ENCODE results near the gene PLPPR1. TPM values are rescaled to one million over a fixed set of nuclear protein-coding genes. Genes with fewer than 3 reads are reported as not detected.

PLPPR1 gene
- total RNA-seq, 4 donors from 2014 or later: 0.54 TPM; not detected in 3

GRCh38 chr9:101005246-101005645 lies 23.3 kb upstream of the PLPPR1 start:
- TF ChIP-seq, protein P1, sequence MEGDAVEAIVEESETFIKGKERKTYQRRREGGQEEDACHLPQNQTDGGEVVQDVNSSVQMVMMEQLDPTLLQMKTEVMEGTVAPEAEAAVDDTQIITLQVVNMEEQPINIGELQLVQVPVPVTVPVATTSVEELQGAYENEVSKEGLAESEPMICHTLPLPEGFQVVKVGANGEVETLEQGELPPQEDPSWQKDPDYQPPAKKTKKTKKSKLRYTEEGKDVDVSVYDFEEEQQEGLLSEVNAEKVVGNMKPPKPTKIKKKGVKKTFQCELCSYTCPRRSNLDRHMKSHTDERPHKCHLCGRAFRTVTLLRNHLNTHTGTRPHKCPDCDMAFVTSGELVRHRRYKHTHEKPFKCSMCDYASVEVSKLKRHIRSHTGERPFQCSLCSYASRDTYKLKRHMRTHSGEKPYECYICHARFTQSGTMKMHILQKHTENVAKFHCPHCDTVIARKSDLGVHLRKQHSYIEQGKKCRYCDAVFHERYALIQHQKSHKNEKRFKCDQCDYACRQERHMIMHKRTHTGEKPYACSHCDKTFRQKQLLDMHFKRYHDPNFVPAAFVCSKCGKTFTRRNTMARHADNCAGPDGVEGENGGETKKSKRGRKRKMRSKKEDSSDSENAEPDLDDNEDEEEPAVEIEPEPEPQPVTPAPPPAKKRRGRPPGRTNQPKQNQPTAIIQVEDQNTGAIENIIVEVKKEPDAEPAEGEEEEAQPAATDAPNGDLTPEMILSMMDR (IDR thresholded peaks at IDR 0.05): no peak
- no peak for TF ChIP-seq POLR2A (IDR thresholded peaks at IDR 0.05)
- DNase-seq: no peak
- H3K27me3 ChIP-seq: no peaks in the 10 kb centered on the region
- no peaks in the 10 kb centered on the region for H3K9me3 ChIP-seq
- no peak overlapping the region for H3K4me3 ChIP-seq
- H3K27ac ChIP-seq: no peak overlapping the region
- H3K4me1 ChIP-seq: no peaks in the 10 kb centered on the region
- H3K36me3 ChIP-seq: no peaks in the 10 kb centered on the region

DNA sequence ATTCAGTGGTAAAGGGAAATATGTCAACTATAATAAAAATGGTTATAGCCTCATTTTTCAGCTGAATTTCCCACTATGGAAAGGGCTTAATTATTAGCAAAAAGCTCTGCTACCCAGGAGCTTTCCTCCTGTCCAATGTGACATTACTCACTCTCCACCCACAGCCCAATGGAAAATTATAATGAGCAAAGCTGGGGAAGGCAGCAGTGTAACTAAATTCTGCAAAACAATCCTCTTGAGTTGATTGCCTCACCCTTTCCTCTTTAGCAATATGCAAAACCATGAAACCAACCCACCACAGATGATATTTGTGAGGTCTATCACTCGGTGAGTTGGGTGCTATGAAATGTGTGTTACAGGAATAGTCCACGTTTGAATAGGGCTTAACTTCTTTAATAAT lies 14.0 kb upstream of the PLPPR1 start:
- Histone ChIP-seq H3K36me3 (no peaks in the 10 kb centered on the region), H3K27me3 (no peaks in the 10 kb centered on the region), H3K4me3 (no peak overlapping the region), H3K4me1 (no peaks in the 10 kb centered on the region), H3K27ac (no peak overlapping the region), H3K9me3 (no peaks in the 10 kb centered on the region)
- TF ChIP-seq, protein P1 (IDR thresholded peaks at IDR 0.05): no peak
- no peak for TF ChIP-seq POLR2A (IDR thresholded peaks at IDR 0.05)
- DNase-seq: no peak

DNA sequence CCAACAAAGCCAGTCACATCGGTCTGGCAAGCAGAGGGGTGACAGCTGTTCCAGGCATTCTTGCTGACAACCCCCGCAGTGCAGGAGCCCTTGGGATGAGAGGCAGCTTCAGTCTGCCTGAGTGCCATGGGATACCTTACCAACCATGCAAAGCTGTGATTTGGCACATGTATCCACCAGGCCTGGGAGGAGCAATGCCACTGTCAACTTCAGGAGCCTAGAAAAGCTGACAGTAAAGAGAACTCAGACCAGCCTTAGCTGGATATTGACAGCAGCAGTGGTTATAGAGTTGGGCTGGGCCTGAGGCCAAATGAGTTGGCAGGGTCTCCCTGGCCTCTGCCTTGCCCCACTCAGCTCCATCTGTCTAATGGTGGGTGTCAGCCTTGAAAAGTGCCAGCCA lies 10.1 kb upstream of the PLPPR1 start:
- Histone ChIP-seq H3K27me3 (no peaks in the 10 kb centered on the region), H3K9me3 (no peaks in the 10 kb centered on the region), H3K27ac (no peak overlapping the region), H3K4me1 (no peaks in the 10 kb centered on the region), H3K36me3 (no peaks in the 10 kb centered on the region), H3K4me3 (no peak overlapping the region)
- TF ChIP-seq POLR2A (IDR thresholded peaks at IDR 0.05): no peak
- TF ChIP-seq, protein P1 (IDR thresholded peaks at IDR 0.05): no peak
- no peak for DNase-seq

- no peaks in the 10 kb centered on the region for H3K36me3 ChIP-seq
- no peak overlapping the region for H3K4me3 ChIP-seq
- no peaks in the 10 kb centered on the region for H3K4me1 ChIP-seq
- no peak for DNase-seq
- H3K27ac ChIP-seq: no peak overlapping the region
- no peaks in the 10 kb centered on the region for H3K27me3 ChIP-seq
- no peaks in the 10 kb centered on the region for H3K9me3 ChIP-seq
- TF ChIP-seq, protein P1 (IDR thresholded peaks at IDR 0.05): no peak
- no peak for TF ChIP-seq POLR2A (IDR thresholded peaks at IDR 0.05)
Measured at GRCh38 chr9:101022704-101023103, 5.8 kb upstream of the PLPPR1 start.

- Histone ChIP-seq H3K27me3 (no peaks in the 10 kb centered on the region), H3K27ac (no peak overlapping the region), H3K4me1 (peaks cover 0 to 12% (median 0%) of the 10 kb centered on the region in 4 donors), H3K4me3 (no peak overlapping the region), H3K9me3 (no peaks in the 10 kb centered on the region), H3K36me3 (no peaks in the 10 kb centered on the region)
- no peak for TF ChIP-seq POLR2A (IDR thresholded peaks at IDR 0.05)
- TF ChIP-seq, protein P1 (IDR thresholded peaks at IDR 0.05): no peak
- no peak for DNase-seq
Measured at GRCh38 chr9:101025940-101026339, 2.6 kb upstream of the PLPPR1 start.

DNA sequence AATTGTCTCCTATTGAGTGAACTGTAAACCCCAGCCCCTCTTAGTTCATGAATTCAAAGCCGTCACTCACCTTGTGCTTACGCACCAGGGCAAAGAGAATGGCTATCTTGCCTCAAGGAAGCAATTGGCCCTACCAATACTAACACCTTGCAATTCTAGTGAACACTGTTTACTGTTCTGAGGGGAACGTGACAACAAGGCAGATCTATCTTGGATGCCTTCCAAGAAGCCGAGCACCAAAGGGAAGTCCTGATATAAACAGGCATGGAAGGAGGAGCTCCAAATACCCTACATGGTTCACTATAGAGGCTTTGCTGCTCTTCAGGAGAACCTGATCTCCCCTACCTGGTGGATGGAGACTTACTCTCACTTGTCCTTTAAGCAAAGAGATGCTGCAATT lies 1.7 kb upstream of the PLPPR1 start:
- TF ChIP-seq, protein P1 (IDR thresholded peaks at IDR 0.05): no peak
- no peak for TF ChIP-seq POLR2A (IDR thresholded peaks at IDR 0.05)
- no peak for DNase-seq
- Histone ChIP-seq H3K36me3 (no peaks in the 10 kb centered on the region), H3K27ac (no peak overlapping the region), H3K27me3 (no peaks in the 10 kb centered on the region), H3K4me3 (no peak overlapping the region), H3K4me1 (peaks cover 0 to 12% (median 0%) of the 10 kb centered on the region in 4 donors), H3K9me3 (no peaks in the 10 kb centered on the region)

Measured in Peyer's patch (tissue), 4 donors.